Measurements from ENCODE around the gene ENO1. TPM values are rescaled to one million over a fixed set of nuclear protein-coding genes. Genes with fewer than 3 reads are reported as not detected.

Gene ENO1
- total and polyA plus RNA-seq, 10 of the 15 experiments (the other 5 are each of a cell fraction or from before 2014, with no cell fraction given), result 1,850 to 4,219 (median 2,331) TPM

GRCh38 chr1:8922962-8923361, 44.5 kb upstream of the ENO1 start:
- WGBS (ENCODE audit: insufficient coverage, insufficient replicate concordance, low lambda C conversion rate, missing lambda C conversion rate), result 51% methylated on average over 9 of the region's 9 CpGs
- no peak for DNase-seq (ENCODE audit: low read depth, low spot score)
- CTCF ChIA-PET, result interaction anchor here (1.1 to 1.3 kb wide), 2 partner anchors 18 to 179 kb away, joined by 3 read pairs; no protein-coding TSS in a partner anchor
- Histone ChIP-seq H3K9ac (ENCODE audit: control insufficient read depth, insufficient read depth, low read length) (no peak overlapping the region), H3K4me2 (ENCODE audit: control insufficient read depth, insufficient read depth) (no peak overlapping the region), H3K27me3 (replicated peaks in 1 of 2; ENCODE audit: control insufficient read depth in 2 of 2, insufficient read depth in 2 of 2, low read length in 1 of 2) (no peaks in the 10 kb centered on the region; a peak in 2 of 4 replicates), H2AFZ (ENCODE audit: control insufficient read depth, low read depth, low read length) (no peak overlapping the region), H4K20me1 (ENCODE audit: control insufficient read depth, insufficient read depth) (no peaks in the 10 kb centered on the region), H3K9me3 (replicated peaks; ENCODE audit: control insufficient read depth, insufficient read depth, low read length) (no peaks in the 10 kb centered on the region), H3K36me3 (ENCODE audit: control insufficient read depth in 2 of 2, insufficient read depth in 2 of 2, low read length in 1 of 2) (no peaks in the 10 kb centered on the region), H3K4me3 (no peak overlapping the region), H3K4me1 (ENCODE audit: control insufficient read depth, insufficient read depth, low read length) (no peaks in the 10 kb centered on the region), H3K79me2 (ENCODE audit: control insufficient read depth, insufficient read depth, low read length) (no peaks in the 10 kb centered on the region), H3K27ac (ENCODE audit: control insufficient read depth, insufficient read depth) (no peak overlapping the region)
- SMC1A ChIA-PET (ENCODE audit: uncharacterized antibody, unreplicated experiment), result no interaction called here
- FAIRE-seq, result no peak
- intact Hi-C loops (cut with micrococcal nuclease; ENCODE audit: unreplicated experiment) (no loop called here), in situ Hi-C loops (cut with MboI) (no loop called here)
- no TSS peak for BruUV-seq (replicated peaks)
- POLR2A ChIA-PET, result no interaction called here
- no peak for TF ChIP-seq ZBED1 (IDR thresholded peaks at IDR 0.05; ENCODE audit: borderline replicate concordance)
- TF ChIP-seq BACH1 (IDR thresholded peaks at IDR 0.05; ENCODE audit: borderline replicate concordance), result no peak
- no peak for TF ChIP-seq STAT3 (IDR thresholded peaks at IDR 0.05; ENCODE audit: low read depth, low read length)
- TF ChIP-seq SRF (IDR thresholded peaks at IDR 0.05; ENCODE audit: low read depth in 2 of 2, low read length in 2 of 2), result no peak
- TF ChIP-seq, protein P1, sequence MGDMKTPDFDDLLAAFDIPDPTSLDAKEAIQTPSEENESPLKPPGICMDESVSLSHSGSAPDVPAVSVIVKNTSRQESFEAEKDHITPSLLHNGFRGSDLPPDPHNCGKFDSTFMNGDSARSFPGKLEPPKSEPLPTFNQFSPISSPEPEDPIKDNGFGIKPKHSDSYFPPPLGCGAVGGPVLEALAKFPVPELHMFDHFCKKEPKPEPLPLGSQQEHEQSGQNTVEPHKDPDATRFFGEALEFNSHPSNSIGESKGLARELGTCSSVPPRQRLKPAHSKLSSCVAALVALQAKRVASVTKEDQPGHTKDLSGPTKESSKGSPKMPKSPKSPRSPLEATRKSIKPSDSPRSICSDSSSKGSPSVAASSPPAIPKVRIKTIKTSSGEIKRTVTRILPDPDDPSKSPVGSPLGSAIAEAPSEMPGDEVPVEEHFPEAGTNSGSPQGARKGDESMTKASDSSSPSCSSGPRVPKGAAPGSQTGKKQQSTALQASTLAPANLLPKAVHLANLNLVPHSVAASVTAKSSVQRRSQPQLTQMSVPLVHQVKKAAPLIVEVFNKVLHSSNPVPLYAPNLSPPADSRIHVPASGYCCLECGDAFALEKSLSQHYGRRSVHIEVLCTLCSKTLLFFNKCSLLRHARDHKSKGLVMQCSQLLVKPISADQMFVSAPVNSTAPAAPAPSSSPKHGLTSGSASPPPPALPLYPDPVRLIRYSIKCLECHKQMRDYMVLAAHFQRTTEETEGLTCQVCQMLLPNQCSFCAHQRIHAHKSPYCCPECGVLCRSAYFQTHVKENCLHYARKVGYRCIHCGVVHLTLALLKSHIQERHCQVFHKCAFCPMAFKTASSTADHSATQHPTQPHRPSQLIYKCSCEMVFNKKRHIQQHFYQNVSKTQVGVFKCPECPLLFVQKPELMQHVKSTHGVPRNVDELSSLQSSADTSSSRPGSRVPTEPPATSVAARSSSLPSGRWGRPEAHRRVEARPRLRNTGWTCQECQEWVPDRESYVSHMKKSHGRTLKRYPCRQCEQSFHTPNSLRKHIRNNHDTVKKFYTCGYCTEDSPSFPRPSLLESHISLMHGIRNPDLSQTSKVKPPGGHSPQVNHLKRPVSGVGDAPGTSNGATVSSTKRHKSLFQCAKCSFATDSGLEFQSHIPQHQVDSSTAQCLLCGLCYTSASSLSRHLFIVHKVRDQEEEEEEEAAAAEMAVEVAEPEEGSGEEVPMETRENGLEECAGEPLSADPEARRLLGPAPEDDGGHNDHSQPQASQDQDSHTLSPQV (IDR thresholded peaks at IDR 0.05), result no peak
- no peak for TF ChIP-seq ZBTB40 (IDR thresholded peaks at IDR 0.05; ENCODE audit: borderline replicate concordance)
- no peak for TF ChIP-seq RELA (IDR thresholded peaks at IDR 0.05; ENCODE audit: borderline replicate concordance, partially characterized antibody)
- no peak for TF ChIP-seq ZNF622 (IDR thresholded peaks at IDR 0.05)
- no peak for TF ChIP-seq NRF1 (conservative IDR thresholded peaks at IDR 0.05; ENCODE audit: low read depth, low read length)
- TF ChIP-seq SKIL (IDR thresholded peaks at IDR 0.05; ENCODE audit: low read depth, poor library complexity, severe bottlenecking), result no peak
- ATAC-seq, result no peak
- RAD21 ChIA-PET (ENCODE audit: unreplicated experiment), result no interaction called here

All from GM12878 (cell line).